ENCODE data around the gene C2orf76.
"Not testable (repeated sequence)": the region's sequence is repeated elsewhere in the genome, so short reads cannot be mapped to it uniquely, and the experiment has no call there.

The C2orf76 gene

GRCh38 chr2:119366649-119367471 lies at the start of gene C2orf76, which contains the start of gene DBI:
Gene C2orf76 (minus strand): TSS chr2:119366834. CDS start chr2:119339959, 26,875 bp downstream.
Gene DBI (plus strand): TSS chr2:119366977. CDS start chr2:119367052, 75 bp downstream.
- peak; percentile 91 for DNase-seq

- DNase-seq = no peak
Observed at GRCh38 chr2:119415630-119416029, 49.0 kb upstream of the C2orf76 start.

DNA sequence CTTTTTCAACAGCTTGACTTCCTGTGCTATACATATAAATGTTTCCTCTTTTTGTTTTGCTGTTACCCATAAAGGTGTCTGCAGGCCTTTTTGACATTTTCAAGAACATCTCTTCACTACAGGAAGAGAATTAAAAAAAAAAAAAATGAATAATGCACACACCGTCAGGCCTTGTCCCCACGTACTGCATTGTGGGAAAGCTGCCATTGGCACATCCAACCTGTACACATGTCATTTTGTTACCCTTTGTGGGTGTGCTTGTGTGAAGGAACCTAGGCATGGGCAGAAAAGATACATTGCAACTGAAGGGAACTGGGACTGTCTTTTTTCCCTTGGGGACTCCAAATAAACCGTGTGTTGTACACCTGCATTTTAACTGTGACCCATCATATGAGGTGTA lies 48.3 kb upstream of the C2orf76 start:
- DNase-seq = no peak

DNA sequence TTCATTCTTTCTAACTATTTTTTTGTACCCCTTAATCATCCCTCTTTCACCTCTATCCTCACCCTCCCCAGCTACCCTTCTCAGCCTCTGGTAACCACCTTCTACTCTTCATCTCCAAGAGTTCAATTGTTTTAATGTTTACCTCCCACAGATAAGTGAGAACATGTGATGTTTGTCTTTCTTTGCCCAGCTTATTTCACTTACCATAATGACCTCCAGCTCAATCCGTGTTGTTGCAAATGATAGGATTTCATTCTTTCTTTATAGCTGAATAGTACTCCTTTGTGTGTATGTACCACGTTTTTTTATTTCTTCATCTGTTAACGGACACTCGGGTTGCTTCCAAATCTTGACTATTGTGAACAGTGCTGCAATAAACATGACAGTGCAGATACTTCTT lies 42.9 kb upstream of the C2orf76 start:
- DNase-seq = no peak

GRCh38 chr2:119408221-119408619 lies 41.6 kb upstream of the C2orf76 start:
- DNase-seq = no peak

DNA sequence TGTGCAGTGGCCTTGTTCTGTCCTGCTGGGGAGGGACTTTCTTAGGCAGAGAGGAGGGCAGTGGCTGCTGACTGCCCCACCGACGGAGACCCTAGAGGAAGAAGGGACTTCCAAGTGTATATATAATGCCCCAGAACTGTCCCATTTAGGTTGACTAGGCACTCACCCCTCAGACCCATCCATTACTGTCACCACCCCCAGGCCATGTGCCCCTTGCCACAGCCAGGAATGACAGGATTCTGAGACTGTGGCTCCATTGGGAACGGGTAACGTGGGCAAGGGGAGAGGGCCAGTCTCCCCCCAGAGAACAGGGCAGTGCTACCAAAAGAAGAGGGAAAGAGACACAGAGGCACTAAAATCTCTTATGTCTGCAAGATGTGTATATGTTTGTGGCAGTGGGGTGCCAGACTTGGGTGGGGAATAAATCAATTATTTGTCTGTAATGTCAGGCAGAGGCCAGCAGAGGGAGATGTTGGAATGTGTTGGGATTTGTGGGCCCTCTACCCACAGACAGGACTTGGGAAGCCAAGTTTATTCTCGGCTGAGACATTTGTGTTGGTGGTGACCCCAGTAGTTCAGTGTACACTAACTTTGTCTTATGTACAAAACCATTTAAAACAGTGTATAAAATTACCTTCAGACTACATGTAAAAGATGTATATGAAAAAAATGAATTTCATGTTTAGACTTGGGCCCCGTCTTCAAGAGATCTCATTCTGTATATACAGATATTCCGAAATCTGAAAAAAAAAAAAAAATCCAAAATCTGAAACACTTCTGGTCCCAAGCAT lies 41.0 kb upstream of the C2orf76 start:
- DNase-seq = peak; percentile 15

GRCh38 chr2:119405151-119405550 lies 38.5 kb upstream of the C2orf76 start:
- no peak for DNase-seq

GRCh38 chr2:119403618-119404017 lies 37.0 kb upstream of the C2orf76 start:
- not testable (repeated sequence) for DNase-seq

GRCh38 chr2:119402645-119403560 lies 36.3 kb upstream of the C2orf76 start:
- DNase-seq = peak; percentile 76

DNA sequence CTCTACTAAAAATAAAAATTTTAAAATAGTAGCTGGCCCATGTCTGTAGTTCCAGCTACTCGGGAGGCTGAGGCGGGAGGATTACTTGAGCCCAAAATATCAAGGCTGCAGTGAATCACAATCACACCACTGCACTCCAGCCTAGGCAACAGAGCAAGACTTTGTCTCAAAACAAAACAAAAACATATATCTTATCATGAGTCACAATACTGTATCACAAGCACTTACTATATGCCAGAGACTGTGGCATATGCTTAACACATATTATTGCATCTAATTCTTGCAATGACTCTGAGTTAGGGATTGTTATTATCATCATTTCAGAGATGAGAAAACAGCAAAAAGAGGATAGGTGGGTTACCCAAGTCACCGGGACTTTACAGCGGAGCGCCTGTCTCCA lies 35.5 kb upstream of the C2orf76 start:
- DNase-seq = no peak

DNA sequence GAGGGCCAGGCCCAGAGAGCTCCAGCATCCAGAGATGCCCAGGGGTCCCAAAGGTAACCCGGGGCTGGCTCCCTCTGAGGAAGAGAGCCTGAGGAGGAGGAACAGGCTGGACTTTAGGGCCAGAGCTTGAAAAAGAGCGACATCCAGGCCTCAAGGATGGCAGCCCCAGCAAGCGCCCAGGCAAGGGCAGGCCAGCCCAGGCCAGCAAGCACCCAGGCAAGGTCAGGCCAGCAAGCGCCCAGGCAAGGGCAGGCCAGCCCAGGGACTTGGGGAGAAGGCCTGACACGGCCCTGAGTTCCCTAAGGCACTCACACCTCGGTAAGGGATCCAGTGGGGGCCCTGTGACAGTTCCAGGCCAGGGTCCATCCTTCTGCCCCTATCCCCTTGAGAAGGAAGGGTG lies 30.6 kb upstream of the C2orf76 start:
- no peak for DNase-seq

GRCh38 chr2:119393971-119394748 lies 27.5 kb upstream of the C2orf76 start:
- no peak for DNase-seq

DNA sequence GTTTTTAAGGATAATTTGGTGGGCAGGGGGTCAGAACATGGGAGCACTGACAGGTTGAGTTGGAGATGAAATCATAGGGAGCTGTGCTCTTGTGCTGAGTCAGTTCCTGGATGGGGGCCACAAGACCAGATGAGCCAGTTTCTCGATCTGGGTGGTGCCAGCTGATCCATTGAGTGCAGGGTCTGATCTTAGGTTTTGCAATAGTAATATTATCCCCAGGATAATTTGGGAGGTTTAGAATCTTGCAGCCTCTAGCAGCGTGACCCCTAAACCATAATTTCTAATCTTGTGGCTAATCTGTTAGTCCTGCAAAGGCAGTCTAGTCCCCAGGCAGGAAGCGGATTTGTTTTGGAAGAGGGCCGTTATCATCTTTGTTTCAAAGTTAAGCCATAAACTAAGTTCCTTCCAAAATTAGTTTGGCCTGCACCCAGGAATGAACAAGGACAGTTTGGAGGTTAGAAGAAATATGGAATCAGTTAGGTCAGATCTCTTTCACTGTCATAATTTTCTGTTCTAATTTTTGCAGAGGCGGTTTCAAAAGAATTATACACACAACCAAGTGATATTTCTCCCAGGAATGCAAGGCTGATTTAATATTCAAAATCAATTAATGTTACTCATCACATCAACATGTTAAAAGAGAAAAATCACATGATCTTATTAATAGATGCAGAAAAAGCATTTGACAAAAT lies 23.1 kb upstream of the C2orf76 start:
- peak; percentile 46 for DNase-seq

DNA sequence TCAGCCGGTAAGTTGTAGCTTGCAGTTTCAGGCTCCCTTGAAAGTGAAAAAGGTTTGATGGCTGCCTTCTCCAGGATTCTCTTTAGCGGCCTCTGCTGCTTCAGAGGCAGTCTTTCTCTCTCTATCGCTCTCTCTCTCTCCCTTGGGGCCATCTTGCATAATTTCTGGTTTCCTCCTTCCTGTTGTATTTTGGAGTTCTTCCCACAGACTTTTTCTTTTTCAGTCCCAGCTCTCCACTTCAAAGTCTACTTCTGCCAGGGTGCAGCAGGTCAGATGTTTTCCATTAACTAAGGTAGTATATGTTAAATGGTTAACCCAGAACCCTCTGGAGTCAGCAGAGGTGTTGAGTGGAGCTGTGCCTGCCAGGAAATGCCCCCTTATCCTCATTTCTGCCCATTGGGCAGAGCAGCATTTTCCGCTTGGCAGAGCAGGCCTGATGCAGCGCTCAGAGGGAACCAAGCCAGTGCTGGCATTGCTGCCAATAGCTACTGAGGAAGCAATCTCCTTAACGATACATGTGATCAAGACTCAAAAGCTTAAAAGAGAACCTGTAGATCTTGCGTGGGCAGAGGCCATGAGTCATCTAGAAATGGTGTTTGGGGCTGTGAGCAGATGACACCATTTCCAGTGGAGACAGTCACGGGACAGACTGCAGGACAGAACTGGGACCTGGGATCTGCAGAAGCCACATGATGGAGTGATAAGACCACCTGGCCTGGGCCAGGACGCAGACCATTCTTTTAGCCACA lies 20.9 kb upstream of the C2orf76 start:
- peak; percentile 93 for DNase-seq

GRCh38 chr2:119385466-119385865 lies 18.8 kb upstream of the C2orf76 start:
- peak; percentile 8 for DNase-seq

DNA sequence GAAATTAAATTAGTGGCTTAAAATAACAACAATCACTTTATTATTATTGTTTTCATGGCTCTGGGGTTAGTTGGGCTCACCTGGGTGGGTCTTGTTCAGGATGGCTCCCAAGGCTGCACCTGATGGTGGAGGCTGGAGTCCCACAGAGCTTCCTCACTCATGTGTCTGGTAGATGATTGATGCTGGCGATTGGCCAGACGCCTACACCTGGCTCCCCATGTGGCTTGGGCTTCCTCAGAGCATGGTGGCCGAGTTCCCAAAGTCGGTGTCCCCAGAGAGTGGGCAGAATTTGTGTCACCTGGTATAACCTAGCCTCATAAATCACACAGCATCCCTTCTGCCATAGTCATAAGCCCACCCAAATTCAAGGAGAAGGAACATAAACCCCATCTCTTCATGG lies 18.3 kb upstream of the C2orf76 start:
- no peak for DNase-seq

- no peak for DNase-seq
Observed at GRCh38 chr2:119383410-119384140, 16.9 kb upstream of the C2orf76 start.

- DNase-seq = no peak
Observed at GRCh38 chr2:119378566-119378965, 11.9 kb upstream of the C2orf76 start.

DNA sequence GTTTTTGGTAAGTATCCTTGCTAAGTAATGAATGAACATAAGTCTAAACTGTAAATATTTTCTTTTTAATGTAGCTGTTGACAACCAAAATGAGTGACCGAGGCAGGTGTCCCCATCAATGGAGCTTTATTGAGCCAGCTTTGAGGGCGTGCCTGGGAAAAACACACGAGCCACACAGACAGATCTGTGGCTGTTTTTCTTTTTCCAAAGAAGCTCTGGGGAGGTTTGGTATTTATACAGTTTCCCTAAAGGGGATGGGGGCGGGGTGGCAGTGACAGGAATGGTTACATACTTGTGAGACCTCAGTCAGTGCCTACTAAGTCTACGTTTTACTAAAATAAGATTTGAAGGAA lies 11.3 kb upstream of the C2orf76 start:
- no peak for DNase-seq
